ENCODE results near the gene SNX15.
A peak's percentile ranks its signal among the peaks of the same experiment; 100 is the strongest.

SNX15 gene

GRCh38 chr11:65058012-65058411 is 30.8 kb downstream of the SNX15 start:
- no peak for DNase-seq

GRCh38 chr11:65058419-65059054 is 31.3 kb downstream of the SNX15 start, which contains the start of gene NAALADL1:
TSS of gene NAALADL1 (minus strand) at chr11:65058553. CDS start at chr11:65058521, 32 bp downstream.
- DNase-seq, result no peak

GRCh38 chr11:65059523-65059922 is 32.3 kb downstream of the SNX15 start:
- no peak for DNase-seq

- no peak for DNase-seq
Measured at GRCh38 chr11:65059959-65060824, 33.0 kb downstream of the SNX15 start.

- DNase-seq, result no peak
Measured at GRCh38 chr11:65060913-65061408, 33.7 kb downstream of the SNX15 start.

GRCh38 chr11:65063532-65063931 is 36.3 kb downstream of the SNX15 start:
- no peak for DNase-seq

- no peak for DNase-seq
Measured at GRCh38 chr11:65064847-65065240, 37.6 kb downstream of the SNX15 start.

- no peak for DNase-seq
Measured at GRCh38 chr11:65065851-65066250, 38.6 kb downstream of the SNX15 start.

GRCh38 chr11:65066315-65066714 is 39.1 kb downstream of the SNX15 start:
- DNase-seq, result no peak

GRCh38 chr11:65066805-65067291 is 39.6 kb downstream of the SNX15 start:
- no peak for DNase-seq

GRCh38 chr11:65067446-65067845 is 40.2 kb downstream of the SNX15 start:
- DNase-seq, result no peak

- no peak for DNase-seq
Measured at GRCh38 chr11:65069217-65069616, 42.0 kb downstream of the SNX15 start.

- no peak for DNase-seq
Measured at GRCh38 chr11:65071907-65072630, 44.8 kb downstream of the SNX15 start.

GRCh38 chr11:65072631-65072966 is 45.4 kb downstream of the SNX15 start:
- DNase-seq, result no peak

- no peak for DNase-seq
Measured at GRCh38 chr11:65077451-65077850, 50.2 kb downstream of the SNX15 start.

GRCh38 chr11:65078151-65078550 is 50.9 kb downstream of the SNX15 start:
- no peak for DNase-seq

GRCh38 chr11:65078786-65079342 is 51.6 kb downstream of the SNX15 start:
- DNase-seq, result no peak

- no peak for DNase-seq
Measured at GRCh38 chr11:65083134-65083833, 56.0 kb downstream of the SNX15 start.

- DNase-seq, result peak; percentile 97
Measured at GRCh38 chr11:65083834-65084597, 56.8 kb downstream of the SNX15 start, which contains the start of the genes CDCA5 and ZFPL1. TSS of gene CDCA5 (minus strand) at chr11:65084040. CDS start at chr11:65083978, 62 bp downstream. TSS of gene ZFPL1 (plus strand) at chr11:65084222. CDS start at chr11:65084699, 477 bp downstream.

GRCh38 chr11:65084598-65085375 is 57.5 kb downstream of the SNX15 start:
- DNase-seq, result no peak
